Small intestine (tissue), 7 donors: ENCODE data around the gene TMEM37. TPM values are rescaled to one million over a fixed set of nuclear protein-coding genes. Genes with fewer than 3 reads are reported as not detected.

Experiments used
- DNase-seq, 2 donors: peaks; one replicate each; pipeline versions ENCODE4 v3.0.0 to v3.0.0-alpha.2; 2013
- FAIRE-seq: peaks from 2 replicates; lab custom pipeline; 2012; peaks lifted over from hg19 to GRCh38; lab: Jason Lieb, UNC
- H3K27ac ChIP-seq, 3 donors: one replicate each; pipeline ENCODE4 v1.5.1; 2013; ENCODE audit warnings: low read length in 2 of 3, mild to moderate bottlenecking in 2 of 3, control low read depth in 1 of 3, inconsistent platforms in 1 of 3, low read depth in 1 of 3, moderate library complexity in 1 of 3
- H3K27me3 ChIP-seq, 3 donors: one replicate each; pipeline ENCODE4 v1.6.1; 2013; ENCODE audit warnings: low read length in 3 of 3, inconsistent platforms in 1 of 3; ENCODE audit not compliant: control insufficient read depth in 3 of 3, insufficient read depth in 3 of 3
- H3K36me3 ChIP-seq, 3 donors: one replicate each; pipeline ENCODE4 v1.6.1; 2013; ENCODE audit warnings: low read length in 3 of 3, inconsistent platforms in 1 of 3, low read depth in 1 of 3, mild to moderate bottlenecking in 1 of 3, moderate library complexity in 1 of 3; ENCODE audit not compliant: control insufficient read depth in 3 of 3, insufficient read depth in 2 of 3
- H3K4me1 ChIP-seq, 3 donors: one replicate each; pipeline ENCODE4 v1.6.1; 2013; ENCODE audit warnings: low read length in 2 of 3, inconsistent platforms in 1 of 3, low read depth in 1 of 3, mild to moderate bottlenecking in 1 of 3, moderate library complexity in 1 of 3; ENCODE audit not compliant: control insufficient read depth in 3 of 3, insufficient read depth in 2 of 3
- H3K4me3 ChIP-seq, 3 donors: one replicate each; pipeline ENCODE4 v1.5.1; 2013; ENCODE audit warnings: low read length in 3 of 3, control low read depth in 1 of 3, inconsistent platforms in 1 of 3, low read depth in 1 of 3, mild to moderate bottlenecking in 1 of 3, moderate library complexity in 1 of 3
- H3K9me3 ChIP-seq, 2 donors: one replicate each; pipeline ENCODE4 v1.6.1; 2013; ENCODE audit warnings: low read depth in 1 of 2, low read length in 1 of 2; ENCODE audit not compliant: control insufficient read depth in 2 of 2, insufficient read depth in 1 of 2
- WGBS, 3 donors: extraction: QIAGEN DNeasy Blood & Tissue Kit; methylation state at CpG; one replicate each; pipeline ENCODE4 v1.1.7; 2013; 5-methylcytosine and 5-hydroxymethylcytosine counted together
- polyA plus RNA-seq, 4 donors: library from polyadenylated mRNA; stranded (reverse) in 3 of 4; unstranded in 1 of 4; fragments of 200-250 nt in 3 of 4; fragments of 120-200 nt in 1 of 4; gene quantifications; one replicate each; pipeline versions ENCODE4 v1.2.1 to v1.2.3, GENCODE V29; 2013
- donor health status: healthy with polysubstance abuse.
- donor health status: control.
- donor health status: control.
- donor health status: Bipolar disorder and iron deficiency.
- donor health status: healthy.

The TMEM37 gene
- polyA plus RNA-seq, 4 donors, result 43.2 to 124 (median 84.3) TPM

- peaks cover 0 to 2% (median 0%) of the 10 kb centered on the region in 3 donors for H3K27me3 ChIP-seq
- 69 to 80% (median 73%) methylated on average over 9 of the region's 9 CpGs for WGBS, 3 donors
- H3K4me3 ChIP-seq, result no peak overlapping the region
- peaks cover 0 to 76% (median 0%) of the 10 kb centered on the region in 3 donors for H3K36me3 ChIP-seq
- H3K9me3 ChIP-seq, result no peaks in the 10 kb centered on the region
- peaks cover 0 to 38% (median 1%) of the 10 kb centered on the region in 3 donors for H3K4me1 ChIP-seq
- FAIRE-seq (no peak), DNase-seq (no peak)
- H3K27ac ChIP-seq, result no peak overlapping the region
These were observed 45.5 kb downstream of the TMEM37 start for GRCh38 chr2:119477113-119477505.

- 78 to 86% (median 85%) methylated on average over 12 of the region's 12 CpGs for WGBS, 3 donors
- Histone ChIP-seq H3K27ac (peak overlapping the region in 1 of 3 donors; percentile 41), H3K27me3 (peaks cover 0 to 2% (median 0%) of the 10 kb centered on the region in 3 donors), H3K4me3 (no peak overlapping the region), H3K4me1 (peaks cover 0 to 40% (median 3%) of the 10 kb centered on the region in 3 donors), H3K9me3 (no peaks in the 10 kb centered on the region), H3K36me3 (peaks cover 0 to 75% (median 0%) of the 10 kb centered on the region in 3 donors)
- DNase-seq, result no peak
- no peak for FAIRE-seq
These were observed 46.7 kb downstream of the TMEM37 start for GRCh38 chr2:119478188-119478977.

- 61 to 78% (median 63%) methylated on average over 3 of the region's 3 CpGs for WGBS, 3 donors
- Histone ChIP-seq H3K27me3 (peaks cover 0 to 2% (median 0%) of the 10 kb centered on the region in 3 donors), H3K36me3 (peaks cover 0 to 75% (median 0%) of the 10 kb centered on the region in 3 donors), H3K4me1 (peaks cover 0 to 40% (median 3%) of the 10 kb centered on the region in 3 donors), H3K27ac (peak overlapping the region in 1 of 3 donors; percentile 41), H3K4me3 (no peak overlapping the region), H3K9me3 (no peaks in the 10 kb centered on the region)
- FAIRE-seq (no peak), DNase-seq (peak; percentile 50 to 75)
These were observed 47.3 kb downstream of the TMEM37 start for GRCh38 chr2:119478978-119479295.

GRCh38 chr2:119480184-119480583 lies 48.5 kb downstream of the TMEM37 start:
- Histone ChIP-seq H3K4me1 (peaks cover 0 to 41% (median 3%) of the 10 kb centered on the region in 3 donors), H3K27ac (no peak overlapping the region), H3K9me3 (no peaks in the 10 kb centered on the region), H3K36me3 (peaks cover 0 to 71% (median 0%) of the 10 kb centered on the region in 3 donors), H3K4me3 (no peak overlapping the region), H3K27me3 (peaks cover 0 to 2% (median 0%) of the 10 kb centered on the region in 3 donors)
- DNase-seq (no peak), FAIRE-seq (no peak)
- WGBS, 3 donors, result 84 to 87% (median 87%) methylated on average over 5 of the region's 5 CpGs

- Histone ChIP-seq H3K9me3 (no peaks in the 10 kb centered on the region), H3K27me3 (peaks cover 0 to 2% (median 0%) of the 10 kb centered on the region in 3 donors), H3K4me3 (no peak overlapping the region), H3K27ac (peak overlapping the region in 1 of 3 donors; percentile 25), H3K4me1 (peaks cover 0 to 46% (median 3%) of the 10 kb centered on the region in 3 donors), H3K36me3 (peaks cover 0 to 74% (median 0%) of the 10 kb centered on the region in 3 donors)
- FAIRE-seq (no peak), DNase-seq (peak; percentile 52 to 66)
- 39 to 80% (median 54%) methylated on average over 11 of the region's 11 CpGs for WGBS, 3 donors
These were observed 49.1 kb downstream of the TMEM37 start for GRCh38 chr2:119480718-119481142.

GRCh38 chr2:119481501-119482455 lies 50.1 kb downstream of the TMEM37 start:
- WGBS, 3 donors, result 48 to 69% (median 51%) methylated on average over 15 to 16 of the region's 16 CpGs
- peaks cover 0 to 2% (median 0%) of the 10 kb centered on the region in 3 donors for H3K27me3 ChIP-seq
- DNase-seq, result no peak
- H3K27ac ChIP-seq, result no peak overlapping the region
- FAIRE-seq, result no peak
- no peak overlapping the region for H3K4me3 ChIP-seq
- H3K4me1 ChIP-seq, result peaks cover 0 to 51% (median 3%) of the 10 kb centered on the region in 3 donors
- no peaks in the 10 kb centered on the region for H3K9me3 ChIP-seq
- peaks cover 0 to 72% (median 0%) of the 10 kb centered on the region in 3 donors for H3K36me3 ChIP-seq

GRCh38 chr2:119482481-119483394 lies 51.1 kb downstream of the TMEM37 start:
- peaks cover 0 to 58% (median 3%) of the 10 kb centered on the region in 3 donors for H3K4me1 ChIP-seq
- H3K9me3 ChIP-seq, result no peaks in the 10 kb centered on the region
- WGBS, 3 donors, result 72 to 74% (median 73%) methylated on average over 19 to 20 of the region's 20 CpGs
- DNase-seq (no peak), FAIRE-seq (no peak)
- peaks cover 0 to 62% (median 0%) of the 10 kb centered on the region in 3 donors for H3K36me3 ChIP-seq
- peaks cover 0 to 1% (median 0%) of the 10 kb centered on the region in 3 donors for H3K27me3 ChIP-seq
- no peak overlapping the region for H3K27ac ChIP-seq
- H3K4me3 ChIP-seq, result no peak overlapping the region
